ENCODE results near the gene TMEM233.

TMEM233 gene

DNA sequence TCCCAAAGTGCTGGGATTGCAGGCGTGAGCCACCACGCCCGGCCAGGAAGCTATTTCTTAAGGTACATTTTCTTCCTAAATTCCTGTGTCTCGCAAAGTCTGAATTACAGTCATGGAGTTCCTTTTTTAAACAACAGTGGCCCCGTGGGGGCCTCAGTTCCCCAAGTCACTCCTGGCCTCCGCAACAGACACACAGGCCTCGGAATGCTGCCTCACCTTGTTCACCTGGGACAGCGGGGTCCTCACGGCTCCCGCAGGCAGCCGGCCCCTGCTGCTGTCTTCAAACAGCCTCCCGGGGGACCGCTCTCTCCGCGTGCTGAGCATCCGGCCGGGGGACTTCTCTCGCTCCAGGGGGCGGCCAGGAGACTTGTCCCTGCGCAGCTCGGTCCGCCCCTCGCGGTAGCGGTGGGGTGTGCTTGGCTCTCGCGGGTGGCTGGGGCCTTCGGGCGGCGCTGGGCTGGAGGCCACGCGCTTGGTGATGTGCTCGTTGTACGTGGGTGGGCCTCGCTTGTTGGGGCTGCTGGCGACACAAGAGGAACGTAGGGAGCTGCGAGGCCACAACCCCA, 96.4 kb downstream of the TMEM233 start:
- ChIA-PET POLR2A (no interaction called here), CTCF (interaction anchor here (1.0 kb wide), 1 partner anchor 23 kb away, joined by 4 read pairs; the partner anchor contains the start of gene PRKAB1)
- TF ChIP-seq, protein P1, sequence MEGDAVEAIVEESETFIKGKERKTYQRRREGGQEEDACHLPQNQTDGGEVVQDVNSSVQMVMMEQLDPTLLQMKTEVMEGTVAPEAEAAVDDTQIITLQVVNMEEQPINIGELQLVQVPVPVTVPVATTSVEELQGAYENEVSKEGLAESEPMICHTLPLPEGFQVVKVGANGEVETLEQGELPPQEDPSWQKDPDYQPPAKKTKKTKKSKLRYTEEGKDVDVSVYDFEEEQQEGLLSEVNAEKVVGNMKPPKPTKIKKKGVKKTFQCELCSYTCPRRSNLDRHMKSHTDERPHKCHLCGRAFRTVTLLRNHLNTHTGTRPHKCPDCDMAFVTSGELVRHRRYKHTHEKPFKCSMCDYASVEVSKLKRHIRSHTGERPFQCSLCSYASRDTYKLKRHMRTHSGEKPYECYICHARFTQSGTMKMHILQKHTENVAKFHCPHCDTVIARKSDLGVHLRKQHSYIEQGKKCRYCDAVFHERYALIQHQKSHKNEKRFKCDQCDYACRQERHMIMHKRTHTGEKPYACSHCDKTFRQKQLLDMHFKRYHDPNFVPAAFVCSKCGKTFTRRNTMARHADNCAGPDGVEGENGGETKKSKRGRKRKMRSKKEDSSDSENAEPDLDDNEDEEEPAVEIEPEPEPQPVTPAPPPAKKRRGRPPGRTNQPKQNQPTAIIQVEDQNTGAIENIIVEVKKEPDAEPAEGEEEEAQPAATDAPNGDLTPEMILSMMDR (IDR thresholded peaks at IDR 0.05; ENCODE audit: control extremely low read depth, extremely low read depth, low read depth, missing control alignments): no peak
- DNase-seq (ENCODE audit: extremely low spot score): no peak

GRCh38 chr12:119691202-119691810, 97.7 kb downstream of the TMEM233 start:
- CTCF ChIA-PET: interaction anchor here (1.0 kb wide), 1 partner anchor 24 kb away, joined by 4 read pairs; the partner anchor contains the start of gene PRKAB1
- DNase-seq (ENCODE audit: extremely low spot score): no peak
- POLR2A ChIA-PET: no interaction called here
- TF ChIP-seq, protein P1 (IDR thresholded peaks at IDR 0.05; ENCODE audit: control extremely low read depth, extremely low read depth, low read depth, missing control alignments): no peak

DNA sequence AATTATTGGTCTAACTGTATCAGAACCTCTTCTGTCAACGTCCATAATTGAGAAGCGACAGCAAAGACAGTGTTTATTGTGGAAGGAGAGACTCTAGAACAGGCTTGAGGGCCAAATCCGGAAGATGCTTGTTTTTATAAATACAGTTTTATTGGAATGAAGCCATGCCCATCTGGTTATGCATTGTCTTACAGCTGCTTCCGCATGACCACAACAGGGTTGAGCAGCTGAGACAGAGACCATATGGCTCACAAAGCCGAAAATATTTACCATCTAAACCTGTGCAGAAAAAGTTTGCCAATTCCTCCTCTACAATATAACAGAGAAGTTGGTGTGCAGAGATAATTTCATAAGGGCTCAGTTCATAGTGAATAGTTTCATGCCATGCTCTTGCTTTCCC, 98.8 kb downstream of the TMEM233 start:
- no peak for DNase-seq (ENCODE audit: extremely low spot score)
- CTCF ChIA-PET: no interaction called here
- POLR2A ChIA-PET: no interaction called here
- TF ChIP-seq, protein P1 (IDR thresholded peaks at IDR 0.05; ENCODE audit: control extremely low read depth, extremely low read depth, low read depth, missing control alignments): no peak
